ENCODE data around the gene OLFM1.
"Not testable (repeated sequence)": the region's sequence is repeated elsewhere in the genome, so short reads cannot be mapped to it uniquely, and the experiment has no call there.

The OLFM1 gene

GRCh38 chr9:135156525-135157510, 69.3 kb downstream of the OLFM1 start:
- no peak for DNase-seq

- no peak for DNase-seq
Measured at GRCh38 chr9:135157856-135158563, 70.5 kb downstream of the OLFM1 start.

GRCh38 chr9:135158564-135158937, 71.1 kb downstream of the OLFM1 start:
- no peak for DNase-seq

- no peak for DNase-seq
Measured at GRCh38 chr9:135159801-135160200, 72.3 kb downstream of the OLFM1 start.

- DNase-seq = no peak
Measured at GRCh38 chr9:135160862-135161261, 73.4 kb downstream of the OLFM1 start.

- DNase-seq = not testable (repeated sequence)
Measured at GRCh38 chr9:135162599-135162998, 75.1 kb downstream of the OLFM1 start.

- DNase-seq = no peak
Measured at GRCh38 chr9:135163023-135163780, 75.7 kb downstream of the OLFM1 start.

GRCh38 chr9:135164036-135164435, 76.6 kb downstream of the OLFM1 start:
- no peak for DNase-seq

- no peak for DNase-seq
Measured at GRCh38 chr9:135165003-135165711, 77.7 kb downstream of the OLFM1 start.

- DNase-seq = no peak
Measured at GRCh38 chr9:135165756-135166519, 78.5 kb downstream of the OLFM1 start.

GRCh38 chr9:135166565-135166964, 79.1 kb downstream of the OLFM1 start:
- DNase-seq = no peak

GRCh38 chr9:135167356-135167755, 79.9 kb downstream of the OLFM1 start:
- DNase-seq = no peak

GRCh38 chr9:135167849-135168655, 80.6 kb downstream of the OLFM1 start:
- DNase-seq = no peak

- no peak for DNase-seq
Measured at GRCh38 chr9:135169709-135170226, 82.3 kb downstream of the OLFM1 start.

- no peak for DNase-seq
Measured at GRCh38 chr9:135170535-135170934, 83.1 kb downstream of the OLFM1 start.
